Hematopoietic multipotent progenitor cell treated with erythropoietin and hydrocortisone succinate and interleukin-3 and kit ligand, for 4 days (in vitro differentiated cells): ENCODE results near the gene TOP3A.
"Not testable (repeated sequence)": the region's sequence is repeated elsewhere in the genome, so short reads cannot be mapped to it uniquely, and the experiment has no call there.

ENCODE experiments used
- DNase-seq: peaks from one replicate; pipeline ENCODE4 v3.0.0-alpha.2; 2015

Gene TOP3A

GRCh38 chr17:18323007-18323406 lies 8.2 kb upstream of the TOP3A start:
- DNase-seq = peak; percentile 60

- DNase-seq = no peak
These were observed 7.7 kb upstream of the TOP3A start for GRCh38 chr17:18322522-18322921.

- DNase-seq = peak; percentile 32
These were observed 6.5 kb upstream of the TOP3A start for GRCh38 chr17:18321309-18321708.

- DNase-seq = no peak
These were observed 5.5 kb upstream of the TOP3A start for GRCh38 chr17:18320301-18320700.

- peak; percentile 69 for DNase-seq
These were observed 4.9 kb upstream of the TOP3A start for GRCh38 chr17:18319604-18320256.

GRCh38 chr17:18318771-18319450 lies 4.1 kb upstream of the TOP3A start:
- DNase-seq = no peak

- DNase-seq = no peak
These were observed 3.3 kb upstream of the TOP3A start for GRCh38 chr17:18318117-18318516.

- no peak for DNase-seq
These were observed 1.2 kb upstream of the TOP3A start for GRCh38 chr17:18315961-18316360.

GRCh38 chr17:18315562-18315922 lies 748 bp upstream of the TOP3A start:
- peak; percentile 84 for DNase-seq

- DNase-seq = peak; percentile 30
These were observed 599 bp downstream of the TOP3A start for GRCh38 chr17:18314059-18314730.

GRCh38 chr17:18309202-18309601 lies 5.6 kb downstream of the TOP3A start:
- no peak for DNase-seq

GRCh38 chr17:18303206-18303605 lies 11.6 kb downstream of the TOP3A start:
- not testable (repeated sequence) for DNase-seq

GRCh38 chr17:18300725-18301480 lies 13.9 kb downstream of the TOP3A start:
- DNase-seq = no peak

GRCh38 chr17:18298061-18298460 lies 16.7 kb downstream of the TOP3A start:
- DNase-seq = not testable (repeated sequence)

GRCh38 chr17:18291718-18292540 lies 22.9 kb downstream of the TOP3A start:
- no peak for DNase-seq

- no peak for DNase-seq
These were observed 29.5 kb downstream of the TOP3A start for GRCh38 chr17:18285296-18285695.

GRCh38 chr17:18281788-18282187 lies 33.0 kb downstream of the TOP3A start:
- DNase-seq = no peak

GRCh38 chr17:18280766-18281371 lies 33.9 kb downstream of the TOP3A start:
- no peak for DNase-seq

- DNase-seq = no peak
These were observed 34.5 kb downstream of the TOP3A start for GRCh38 chr17:18280249-18280648.

GRCh38 chr17:18278867-18279266 lies 35.9 kb downstream of the TOP3A start:
- DNase-seq = no peak

GRCh38 chr17:18277076-18277475 lies 37.7 kb downstream of the TOP3A start:
- DNase-seq = no peak
